Keratinocyte (primary cell): ENCODE data around the gene RAB4A.

Source experiments
- EZH2 ChIP-seq: IDR thresholded peaks from one replicate; pipeline ENCODE4 v1.6.1; 2012; ENCODE audit warnings: inconsistent platforms, mild to moderate bottlenecking, low read length, moderate library complexity
- TF ChIP-seq, protein P1 (sequence below), 3 experiments: IDR thresholded peaks in 1 of 3; conservative IDR thresholded peaks in 1 of 3; optimal IDR thresholded peaks in 1 of 3; 2 replicates in 2 of 3; 3 replicates in 1 of 3; pipeline versions ENCODE3 to v1.5.1; 2011; ENCODE audit warnings: low read length in 3 of 3, mild to moderate bottlenecking in 3 of 3, moderate library complexity in 2 of 3, control low read depth in 1 of 3, inconsistent platforms in 1 of 3; ENCODE audit not compliant: insufficient read depth in 2 of 3; ENCODE audit errors: extremely low read depth in 1 of 3

DNA sequence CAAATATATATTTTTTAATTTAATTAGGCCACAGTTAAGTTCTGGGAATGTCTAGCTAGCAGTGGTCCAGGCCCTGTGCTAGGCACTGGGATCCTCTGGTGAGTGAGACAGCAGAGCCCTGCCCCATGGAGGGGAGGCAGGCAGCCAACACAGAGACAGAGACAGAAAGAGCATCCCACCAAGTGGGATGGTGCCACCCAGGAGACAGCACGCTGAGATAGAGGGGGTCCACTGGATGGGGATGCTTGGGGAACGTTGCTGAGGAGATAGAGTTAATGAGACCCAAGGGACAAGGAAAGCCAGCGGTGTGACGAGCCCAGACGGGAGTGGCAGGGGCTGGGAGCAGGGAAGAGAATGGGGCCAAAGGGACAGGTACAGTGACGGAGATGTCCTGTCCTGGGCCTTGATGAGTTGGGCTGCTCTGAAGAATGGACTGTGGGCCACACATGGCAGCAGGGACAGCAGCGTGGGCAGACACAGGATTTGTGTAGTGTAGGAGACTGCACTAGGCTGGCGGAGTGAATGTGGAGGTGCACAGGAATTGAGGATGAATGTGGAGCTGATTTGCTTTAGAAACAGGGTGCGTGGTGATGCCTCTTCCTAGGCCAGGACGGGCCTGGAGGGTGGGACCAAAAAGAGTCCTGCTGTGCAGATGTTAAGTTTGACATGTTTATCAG lies 22.8 kb downstream of the RAB4A start:
- TF ChIP-seq, protein P1, sequence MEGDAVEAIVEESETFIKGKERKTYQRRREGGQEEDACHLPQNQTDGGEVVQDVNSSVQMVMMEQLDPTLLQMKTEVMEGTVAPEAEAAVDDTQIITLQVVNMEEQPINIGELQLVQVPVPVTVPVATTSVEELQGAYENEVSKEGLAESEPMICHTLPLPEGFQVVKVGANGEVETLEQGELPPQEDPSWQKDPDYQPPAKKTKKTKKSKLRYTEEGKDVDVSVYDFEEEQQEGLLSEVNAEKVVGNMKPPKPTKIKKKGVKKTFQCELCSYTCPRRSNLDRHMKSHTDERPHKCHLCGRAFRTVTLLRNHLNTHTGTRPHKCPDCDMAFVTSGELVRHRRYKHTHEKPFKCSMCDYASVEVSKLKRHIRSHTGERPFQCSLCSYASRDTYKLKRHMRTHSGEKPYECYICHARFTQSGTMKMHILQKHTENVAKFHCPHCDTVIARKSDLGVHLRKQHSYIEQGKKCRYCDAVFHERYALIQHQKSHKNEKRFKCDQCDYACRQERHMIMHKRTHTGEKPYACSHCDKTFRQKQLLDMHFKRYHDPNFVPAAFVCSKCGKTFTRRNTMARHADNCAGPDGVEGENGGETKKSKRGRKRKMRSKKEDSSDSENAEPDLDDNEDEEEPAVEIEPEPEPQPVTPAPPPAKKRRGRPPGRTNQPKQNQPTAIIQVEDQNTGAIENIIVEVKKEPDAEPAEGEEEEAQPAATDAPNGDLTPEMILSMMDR (optimal IDR thresholded peaks at IDR 0.05 in 1 of 3, IDR thresholded peaks at IDR 0.05 in 1 of 3, conservative IDR thresholded peaks at IDR 0.05 in 1 of 3; ENCODE audit: extremely low read depth in 1 of 3, insufficient read depth in 2 of 3, low read length in 3 of 3): no peak
- TF ChIP-seq EZH2: no peak
